ENCODE data around the gene CPNE2.
"Not testable (repeated sequence)": the region's sequence is repeated elsewhere in the genome, so short reads cannot be mapped to it uniquely, and the experiment has no call there.

The CPNE2 gene

GRCh38 chr16:57071081-57071732 lies 21.2 kb upstream of the CPNE2 start:
- H3K23ac ChIP-seq (ENCODE audit: low read length); H3K56ac ChIP-seq (ENCODE audit: low read length); H3K27me3 ChIP-seq (ENCODE audit: insufficient read depth, low read length, poor library complexity); H4K5ac ChIP-seq (ENCODE audit: low read length); H2BK15ac ChIP-seq (replicated peaks; ENCODE audit: low read depth); H3K9ac ChIP-seq (ENCODE audit: low read length); H3K4me3 ChIP-seq (ENCODE audit: low read length); H2AK5ac ChIP-seq (ENCODE audit: low read length); H2BK120ac ChIP-seq (ENCODE audit: low read depth, low read length); H3K4me2 ChIP-seq (ENCODE audit: low read length); H3K4ac ChIP-seq (ENCODE audit: low read depth, low read length); DNase-seq; H3K27ac ChIP-seq (ENCODE audit: low read depth, low read length); H3K4me1 ChIP-seq (ENCODE audit: control insufficient read depth, low read depth, low read length); H2BK5ac ChIP-seq (ENCODE audit: low read length); H3K79me1 ChIP-seq (ENCODE audit: low read length); H3K36me3 ChIP-seq (ENCODE audit: control insufficient read depth, insufficient read depth, low read length); H3K18ac ChIP-seq (ENCODE audit: low read length); H4K8ac ChIP-seq (ENCODE audit: low read depth, low read length); H3K79me2 ChIP-seq (ENCODE audit: control insufficient read depth, insufficient read depth, low read length): not testable (repeated sequence)
- 100% methylated on average over 3 of the region's 4 CpGs for WGBS (ENCODE audit: extremely low coverage, insufficient coverage, low lambda C conversion rate)

- Histone ChIP-seq H2BK5ac (ENCODE audit: low read length) (no peak overlapping the region), H3K4me1 (ENCODE audit: control insufficient read depth, low read depth, low read length) (no peaks in the 10 kb centered on the region), H3K4ac (ENCODE audit: low read depth, low read length) (no peak overlapping the region), H3K4me3 (ENCODE audit: low read length) (no peak overlapping the region), H2AK5ac (ENCODE audit: low read length) (no peak overlapping the region), H3K79me1 (ENCODE audit: low read length) (no peaks in the 10 kb centered on the region), H3K56ac (ENCODE audit: low read length) (no peak overlapping the region), H4K5ac (ENCODE audit: low read length) (no peak overlapping the region), H3K36me3 (ENCODE audit: control insufficient read depth, insufficient read depth, low read length) (no peaks in the 10 kb centered on the region), H3K79me2 (ENCODE audit: control insufficient read depth, insufficient read depth, low read length) (no peaks in the 10 kb centered on the region), H3K27ac (ENCODE audit: low read depth, low read length) (no peak overlapping the region), H3K4me2 (ENCODE audit: low read length) (no peak overlapping the region), H4K8ac (ENCODE audit: low read depth, low read length) (no peak overlapping the region), H2BK120ac (ENCODE audit: low read depth, low read length) (no peak overlapping the region), H3K18ac (ENCODE audit: low read length) (no peak overlapping the region), H3K23ac (ENCODE audit: low read length) (no peak overlapping the region), H2BK15ac (replicated peaks; ENCODE audit: low read depth) (no peak overlapping the region), H3K27me3 (ENCODE audit: insufficient read depth, low read length, poor library complexity) (no peaks in the 10 kb centered on the region), H3K9ac (ENCODE audit: low read length) (no peak overlapping the region)
- no CpG with 5 or more reads among the region's 3 CpGs for WGBS (ENCODE audit: extremely low coverage, insufficient coverage, low lambda C conversion rate)
- DNase-seq, result no peak
These were observed 20.4 kb upstream of the CPNE2 start for GRCh38 chr16:57071831-57072582.

GRCh38 chr16:57072616-57073275 lies 19.6 kb upstream of the CPNE2 start:
- no peak overlapping the region for H3K9ac ChIP-seq (ENCODE audit: low read length)
- no peak overlapping the region for H3K4me2 ChIP-seq (ENCODE audit: low read length)
- no peak overlapping the region for H2BK15ac ChIP-seq (replicated peaks; ENCODE audit: low read depth)
- H3K18ac ChIP-seq (ENCODE audit: low read length), result no peak overlapping the region
- no peak overlapping the region for H2BK5ac ChIP-seq (ENCODE audit: low read length)
- no peak overlapping the region for H2BK120ac ChIP-seq (ENCODE audit: low read depth, low read length)
- no peak overlapping the region for H3K4me3 ChIP-seq (ENCODE audit: low read length)
- no CpG with 5 or more reads among the region's 8 CpGs for WGBS (ENCODE audit: extremely low coverage, insufficient coverage, low lambda C conversion rate)
- no peak overlapping the region for H3K56ac ChIP-seq (ENCODE audit: low read length)
- H3K79me1 ChIP-seq (ENCODE audit: low read length), result no peaks in the 10 kb centered on the region
- no peak overlapping the region for H3K27ac ChIP-seq (ENCODE audit: low read depth, low read length)
- H3K79me2 ChIP-seq (ENCODE audit: control insufficient read depth, insufficient read depth, low read length), result no peaks in the 10 kb centered on the region
- H3K27me3 ChIP-seq (ENCODE audit: insufficient read depth, low read length, poor library complexity), result no peaks in the 10 kb centered on the region
- H3K4ac ChIP-seq (ENCODE audit: low read depth, low read length), result no peak overlapping the region
- H3K36me3 ChIP-seq (ENCODE audit: control insufficient read depth, insufficient read depth, low read length), result no peaks in the 10 kb centered on the region
- no peak overlapping the region for H3K23ac ChIP-seq (ENCODE audit: low read length)
- no peak overlapping the region for H4K5ac ChIP-seq (ENCODE audit: low read length)
- no peak overlapping the region for H4K8ac ChIP-seq (ENCODE audit: low read depth, low read length)
- no peak overlapping the region for H2AK5ac ChIP-seq (ENCODE audit: low read length)
- DNase-seq, result no peak
- no peaks in the 10 kb centered on the region for H3K4me1 ChIP-seq (ENCODE audit: control insufficient read depth, low read depth, low read length)

- Histone ChIP-seq H4K5ac (ENCODE audit: low read length) (no peak overlapping the region), H3K27ac (ENCODE audit: low read depth, low read length) (no peak overlapping the region), H3K18ac (ENCODE audit: low read length) (no peak overlapping the region), H3K4me1 (ENCODE audit: control insufficient read depth, low read depth, low read length) (no peaks in the 10 kb centered on the region), H3K27me3 (ENCODE audit: insufficient read depth, low read length, poor library complexity) (no peaks in the 10 kb centered on the region), H3K4me2 (ENCODE audit: low read length) (no peak overlapping the region), H2AK5ac (ENCODE audit: low read length) (no peak overlapping the region), H3K36me3 (ENCODE audit: control insufficient read depth, insufficient read depth, low read length) (no peaks in the 10 kb centered on the region), H3K4ac (ENCODE audit: low read depth, low read length) (no peak overlapping the region), H2BK15ac (replicated peaks; ENCODE audit: low read depth) (no peak overlapping the region), H2BK5ac (ENCODE audit: low read length) (no peak overlapping the region), H3K79me2 (ENCODE audit: control insufficient read depth, insufficient read depth, low read length) (no peaks in the 10 kb centered on the region), H4K8ac (ENCODE audit: low read depth, low read length) (no peak overlapping the region), H3K9ac (ENCODE audit: low read length) (no peak overlapping the region), H3K56ac (ENCODE audit: low read length) (no peak overlapping the region), H3K4me3 (ENCODE audit: low read length) (no peak overlapping the region), H3K23ac (ENCODE audit: low read length) (no peak overlapping the region), H2BK120ac (ENCODE audit: low read depth, low read length) (no peak overlapping the region), H3K79me1 (ENCODE audit: low read length) (no peaks in the 10 kb centered on the region)
- DNase-seq, result no peak
- no CpG with 5 or more reads among the region's 7 CpGs for WGBS (ENCODE audit: extremely low coverage, insufficient coverage, low lambda C conversion rate)
These were observed 14.7 kb upstream of the CPNE2 start for GRCh38 chr16:57077714-57078113.

- no peak overlapping the region for H3K4me3 ChIP-seq (ENCODE audit: low read length)
- H2BK5ac ChIP-seq (ENCODE audit: low read length), result no peak overlapping the region
- no peak overlapping the region for H3K18ac ChIP-seq (ENCODE audit: low read length)
- no peaks in the 10 kb centered on the region for H3K4me1 ChIP-seq (ENCODE audit: control insufficient read depth, low read depth, low read length)
- no peaks in the 10 kb centered on the region for H3K27me3 ChIP-seq (ENCODE audit: insufficient read depth, low read length, poor library complexity)
- no peaks in the 10 kb centered on the region for H3K36me3 ChIP-seq (ENCODE audit: control insufficient read depth, insufficient read depth, low read length)
- no peak overlapping the region for H3K4ac ChIP-seq (ENCODE audit: low read depth, low read length)
- no peak for DNase-seq
- no peak overlapping the region for H3K27ac ChIP-seq (ENCODE audit: low read depth, low read length)
- no peak overlapping the region for H2AK5ac ChIP-seq (ENCODE audit: low read length)
- H3K79me1 ChIP-seq (ENCODE audit: low read length), result no peaks in the 10 kb centered on the region
- H3K23ac ChIP-seq (ENCODE audit: low read length), result no peak overlapping the region
- H3K56ac ChIP-seq (ENCODE audit: low read length), result no peak overlapping the region
- no peak overlapping the region for H3K9ac ChIP-seq (ENCODE audit: low read length)
- H2BK15ac ChIP-seq (replicated peaks; ENCODE audit: low read depth), result no peak overlapping the region
- no peaks in the 10 kb centered on the region for H3K79me2 ChIP-seq (ENCODE audit: control insufficient read depth, insufficient read depth, low read length)
- H3K4me2 ChIP-seq (ENCODE audit: low read length), result no peak overlapping the region
- no peak overlapping the region for H4K5ac ChIP-seq (ENCODE audit: low read length)
- no peak overlapping the region for H2BK120ac ChIP-seq (ENCODE audit: low read depth, low read length)
- H4K8ac ChIP-seq (ENCODE audit: low read depth, low read length), result no peak overlapping the region
These were observed 10.6 kb upstream of the CPNE2 start for GRCh38 chr16:57081744-57082143.

All from mesendoderm (in vitro differentiated cells).